M059J (cell line): ENCODE results near the gene SH3PXD2A. TPM values are rescaled to one million over a fixed set of nuclear protein-coding genes. Genes with fewer than 3 reads are reported as not detected.
"Not testable (repeated sequence)": the region's sequence is repeated elsewhere in the genome, so short reads cannot be mapped to it uniquely, and the experiment has no call there.

Experiments used
- DNase-seq: peaks from one replicate; pipeline ENCODE4 v3.0.0-alpha.2; 2012; ENCODE audit warnings: low read depth
- total RNA-seq: library from RNA; depleted of rRNA; stranded (reverse); fragments of >200 nt; shearing (Covaris generic); gene quantifications from 2 replicates; pipeline ENCODE4 v1.2.3, GENCODE V29; 2014

Gene SH3PXD2A
- total RNA-seq, 1 experiment from 2014 or later = 5.0 TPM

DNA sequence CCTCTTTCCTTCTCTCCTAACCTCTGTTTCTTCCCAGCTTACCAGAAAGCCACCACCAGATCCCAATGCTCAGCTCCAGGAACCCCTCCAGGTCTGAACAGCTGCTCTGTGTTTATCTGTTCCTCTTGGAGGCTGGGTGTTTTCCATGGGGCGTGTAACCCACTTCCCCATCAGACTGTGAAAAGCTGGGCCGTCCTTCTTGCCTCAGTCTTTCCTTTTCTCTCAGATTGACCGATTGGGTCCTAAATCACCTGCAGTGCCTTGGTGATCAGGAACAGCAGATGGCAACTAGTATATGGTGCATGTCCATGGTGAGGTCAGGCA, 4.8 kb downstream of the SH3PXD2A start:
- no peak for DNase-seq

GRCh38 chr10:103849880-103850571, 5.3 kb downstream of the SH3PXD2A start:
- DNase-seq = peak; percentile 89

- no peak for DNase-seq
These were observed 6.0 kb downstream of the SH3PXD2A start for GRCh38 chr10:103849212-103849877.

GRCh38 chr10:103847909-103848468, 7.4 kb downstream of the SH3PXD2A start:
- DNase-seq = no peak

DNA sequence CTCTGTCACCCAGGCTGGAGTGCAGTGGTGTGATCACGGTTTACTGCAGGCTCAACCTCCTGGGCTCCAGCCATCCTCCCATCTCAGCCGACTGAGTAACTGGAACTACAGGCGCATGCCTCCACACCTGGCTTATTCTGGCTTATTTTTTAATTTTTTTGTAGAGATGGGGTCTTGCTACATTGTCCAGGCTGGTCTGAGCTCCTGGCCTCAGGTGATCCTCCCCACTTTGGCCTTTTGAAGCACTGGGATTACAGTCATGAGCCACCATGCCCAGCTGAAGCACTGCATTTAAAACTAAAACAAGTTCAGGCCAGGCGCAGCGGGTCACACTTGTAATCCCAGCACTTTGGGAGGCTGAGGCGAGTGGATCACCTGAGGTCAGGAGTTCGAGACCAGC, 8.0 kb downstream of the SH3PXD2A start:
- DNase-seq = no peak

DNA sequence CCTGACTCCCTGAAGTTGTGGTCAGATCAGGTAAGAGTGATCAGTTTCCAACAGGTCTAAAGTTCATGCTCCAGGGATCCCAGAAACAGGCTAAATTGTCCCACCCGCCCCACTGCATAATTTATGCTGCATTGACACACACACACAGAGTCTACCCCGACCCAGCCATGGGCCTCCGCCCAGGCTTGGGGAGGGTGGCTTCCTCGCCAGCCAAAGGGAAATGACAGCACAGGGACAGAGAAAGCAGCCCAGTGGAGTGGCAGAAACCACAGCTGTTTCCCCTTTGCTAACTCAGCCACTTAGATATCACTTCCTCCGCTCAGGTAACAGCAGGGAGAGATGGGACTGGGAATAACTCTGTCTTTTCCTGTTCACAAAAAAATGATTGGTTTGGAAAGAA, 9.4 kb downstream of the SH3PXD2A start:
- no peak for DNase-seq

GRCh38 chr10:103845346-103845745, 10.0 kb downstream of the SH3PXD2A start:
- not testable (repeated sequence) for DNase-seq

DNA sequence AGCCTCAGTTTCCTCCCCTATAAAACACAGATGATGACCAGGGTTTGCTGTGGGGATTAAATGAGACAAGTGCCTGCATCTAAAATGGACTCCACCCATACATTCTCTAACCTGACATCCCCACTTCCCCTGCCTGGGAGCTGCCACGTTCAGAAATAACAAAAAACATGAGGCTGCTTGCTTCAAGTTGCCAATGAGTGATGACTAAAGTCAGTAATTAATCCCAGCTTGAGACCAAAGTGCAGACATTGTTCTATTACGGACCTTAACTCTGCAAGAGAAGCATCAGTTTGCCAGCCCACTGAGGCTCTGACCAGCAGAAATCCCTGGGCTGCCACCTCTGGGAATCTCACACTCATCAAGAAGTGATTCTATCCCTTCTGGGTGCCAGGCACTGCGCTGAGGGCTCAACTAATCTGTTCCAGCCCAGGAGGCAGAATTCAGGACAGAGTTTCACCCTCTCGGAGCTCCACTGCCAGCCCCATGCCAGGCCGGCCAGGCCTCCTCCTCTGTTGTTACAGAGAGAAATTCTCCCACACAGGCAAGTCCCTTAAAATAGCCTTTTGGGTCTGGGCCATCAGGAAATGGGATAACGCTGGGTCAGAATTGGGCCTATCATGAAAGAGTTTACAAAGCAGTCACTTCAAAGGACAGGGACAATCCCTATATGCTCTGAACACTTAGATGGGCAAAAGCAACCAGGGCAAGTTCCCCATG, 11.4 kb downstream of the SH3PXD2A start:
- DNase-seq = no peak

- no peak for DNase-seq
These were observed 12.3 kb downstream of the SH3PXD2A start for GRCh38 chr10:103843045-103843444.

DNA sequence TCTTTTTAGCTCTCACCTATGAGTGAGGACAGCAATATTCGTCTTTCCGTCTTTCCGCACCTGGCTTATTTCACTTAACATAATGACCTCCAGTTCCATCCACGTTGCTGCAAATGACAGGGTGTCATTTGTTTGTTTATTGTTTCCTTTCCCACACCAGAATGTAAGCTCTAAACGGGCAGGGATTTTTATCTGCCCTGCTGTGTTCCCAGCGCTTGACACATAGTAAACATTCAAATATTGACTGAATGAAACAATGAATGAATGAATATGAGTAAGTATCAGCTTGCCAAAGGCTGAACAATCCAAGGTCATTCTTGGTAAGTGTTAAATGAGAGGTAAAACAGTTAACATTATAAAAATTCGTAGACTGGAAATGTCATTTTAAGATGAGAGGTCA, 12.8 kb downstream of the SH3PXD2A start:
- no peak for DNase-seq

GRCh38 chr10:103841519-103841918, 13.9 kb downstream of the SH3PXD2A start:
- DNase-seq = no peak

- DNase-seq = no peak
These were observed 14.7 kb downstream of the SH3PXD2A start for GRCh38 chr10:103840740-103841070.

- no peak for DNase-seq
These were observed 15.3 kb downstream of the SH3PXD2A start for GRCh38 chr10:103839872-103840739.

GRCh38 chr10:103839519-103839871, 15.9 kb downstream of the SH3PXD2A start:
- DNase-seq = no peak

- no peak for DNase-seq
These were observed 16.4 kb downstream of the SH3PXD2A start for GRCh38 chr10:103838862-103839518.

- no peak for DNase-seq
These were observed 17.3 kb downstream of the SH3PXD2A start for GRCh38 chr10:103838070-103838395.

DNA sequence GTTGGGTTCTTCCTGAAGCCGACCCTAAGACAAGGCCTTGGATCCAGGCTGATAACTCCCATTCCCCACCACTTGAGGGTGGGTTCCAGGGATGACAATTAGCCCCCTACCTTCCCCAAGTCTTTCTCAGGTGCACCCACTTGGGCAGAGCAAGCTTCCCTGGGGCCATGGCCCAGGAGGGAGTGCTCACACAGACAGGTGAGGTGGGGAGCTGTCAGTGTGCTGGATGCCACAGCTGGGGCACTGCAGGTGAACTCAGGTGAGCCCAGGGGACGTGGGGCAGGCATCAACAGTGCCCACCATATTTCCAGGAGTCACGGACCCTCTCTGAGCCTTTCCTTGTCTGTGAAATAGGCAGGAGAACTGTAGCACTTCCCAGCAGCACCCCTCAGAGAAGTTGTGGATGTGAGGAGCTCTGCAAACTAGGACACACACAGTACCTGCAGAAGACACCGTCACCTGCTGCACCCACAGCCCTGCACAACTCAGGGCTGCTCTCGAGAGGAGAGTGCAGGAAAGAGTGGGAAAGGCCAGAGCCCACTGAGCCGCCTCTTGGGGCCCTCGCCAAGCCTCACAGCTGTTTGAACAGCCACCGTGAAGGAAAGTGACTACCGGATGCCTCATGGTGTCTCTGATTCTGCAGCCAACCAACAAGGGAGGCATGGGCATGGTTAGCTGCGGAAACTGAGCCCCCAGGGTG, 17.9 kb downstream of the SH3PXD2A start:
- DNase-seq = no peak

DNA sequence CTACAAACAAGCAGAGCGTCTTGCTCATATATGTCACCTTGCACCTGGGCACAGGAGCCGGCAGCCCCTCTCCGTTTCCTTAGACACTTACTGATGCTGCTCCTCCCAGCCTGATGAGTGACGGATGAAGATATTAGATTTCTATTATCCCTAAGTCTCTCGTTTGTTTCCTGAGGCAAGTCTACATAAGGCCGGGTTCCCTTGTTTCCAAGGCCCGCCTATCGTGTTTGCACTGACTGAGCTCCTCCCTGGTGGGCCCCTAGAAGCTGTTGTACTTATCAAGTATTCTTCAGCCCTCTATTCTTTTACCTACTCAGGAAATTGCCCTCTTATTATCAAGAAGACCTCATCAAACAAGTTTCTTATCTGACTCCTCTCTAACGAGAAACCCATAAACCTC, 18.5 kb downstream of the SH3PXD2A start:
- no peak for DNase-seq

DNA sequence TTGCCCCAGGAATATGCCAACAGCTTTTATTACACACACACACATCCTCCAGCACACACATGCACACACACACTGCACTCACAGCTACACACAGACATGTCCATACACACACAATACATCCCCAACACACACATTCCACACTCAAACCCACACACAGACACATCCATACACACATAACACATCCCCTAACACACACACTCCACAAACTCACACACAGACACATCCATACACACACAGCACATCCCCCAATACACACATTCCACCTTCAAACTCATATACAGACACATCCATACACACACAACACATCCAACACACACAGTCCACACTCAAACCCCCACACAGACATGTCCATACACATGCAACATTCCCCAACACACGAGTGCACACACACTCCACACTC, 19.1 kb downstream of the SH3PXD2A start:
- DNase-seq = no peak

DNA sequence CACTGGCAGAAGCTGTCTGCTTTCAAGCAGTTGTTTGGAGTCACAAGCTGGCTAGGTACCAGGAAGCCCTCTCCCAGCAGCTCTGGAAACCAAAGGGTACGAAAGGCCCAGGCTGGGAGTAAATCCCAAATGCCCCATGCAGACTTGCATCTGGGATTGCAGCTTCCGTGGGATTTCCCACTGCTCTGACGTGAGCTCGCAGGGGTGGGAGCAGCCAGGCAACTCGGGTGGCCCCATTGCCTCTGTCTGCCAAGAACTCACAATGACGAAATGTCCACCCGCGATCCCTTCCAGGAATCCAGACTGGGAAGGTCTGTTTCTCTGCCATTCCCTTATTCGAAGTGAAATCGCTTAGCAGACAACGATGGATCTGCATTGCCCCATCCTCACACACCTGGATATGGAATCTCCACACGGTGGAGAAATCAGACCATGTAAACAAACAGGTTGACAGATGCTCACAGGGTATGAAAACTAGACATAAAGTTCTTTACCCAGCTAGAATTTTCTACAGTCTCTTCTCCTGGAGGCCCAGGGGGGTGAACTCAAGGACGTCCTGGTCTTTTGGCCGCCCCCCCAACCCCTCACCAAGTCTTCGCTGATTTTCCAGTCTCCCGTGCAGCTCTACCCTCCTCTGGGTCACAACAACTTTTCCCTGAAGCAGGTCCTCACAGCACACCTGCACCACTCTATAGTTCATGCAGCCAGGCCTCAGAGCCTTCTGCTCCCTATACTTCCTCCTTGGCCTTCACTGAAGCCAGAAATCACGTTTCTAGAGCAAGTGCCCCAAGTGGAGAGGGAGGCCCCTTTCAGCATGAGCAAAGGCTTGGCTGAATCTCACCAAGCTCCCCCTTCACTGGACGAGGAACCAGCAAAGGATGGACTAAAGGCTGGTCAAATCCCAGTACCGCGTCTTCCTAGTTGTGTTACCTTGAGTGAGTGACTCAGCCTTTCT, 20.0 kb downstream of the SH3PXD2A start:
- DNase-seq = no peak
